HepG2 (cell line): Measurements from ENCODE around the gene HYCC2. TPM values are rescaled to one million over a fixed set of nuclear protein-coding genes. Genes with fewer than 3 reads are reported as not detected.
A peak's percentile ranks its signal among the peaks of the same experiment; 100 is the strongest.

ENCODE experiments used
- DPF2 ChIP-seq: sonication (generic); formaldehyde crosslinking; IDR thresholded peaks from 2 replicates; pipeline ENCODE4 v1.4.0; 2020; ENCODE audit warnings: mild to moderate bottlenecking, low read depth, missing genetic modification reagents, borderline replicate concordance
- HMGXB3 ChIP-seq: sonication (generic); formaldehyde crosslinking; IDR thresholded peaks from 2 replicates; pipeline ENCODE4 v1.4.0; 2020; ENCODE audit warnings: missing genetic modification reagents, borderline replicate concordance
- IRF1 ChIP-seq: sonication (generic); formaldehyde crosslinking; IDR thresholded peaks from 2 replicates; pipeline ENCODE4 v1.4.0; 2020; ENCODE audit warnings: low read depth, mild to moderate bottlenecking, missing genetic modification reagents
- JDP2 ChIP-seq: sonication (generic); formaldehyde crosslinking; IDR thresholded peaks from 2 replicates; pipeline ENCODE4 v1.8.1; 2022; ENCODE audit warnings: missing genetic modification reagents, borderline replicate concordance
- PHF8 ChIP-seq: sonication (generic); formaldehyde crosslinking; IDR thresholded peaks from 2 replicates; pipeline ENCODE4 v1.5.0; 2020; ENCODE audit warnings: missing genetic modification reagents
- POGK ChIP-seq: sonication (generic); formaldehyde crosslinking; conservative IDR thresholded peaks from 2 replicates; pipeline ENCODE4 v1.8.0; 2022; ENCODE audit warnings: mild to moderate bottlenecking, moderate library complexity, missing genetic modification reagents
- RBAK ChIP-seq: sonication (generic); formaldehyde crosslinking; IDR thresholded peaks from 2 replicates; pipeline ENCODE4 v1.5.1; 2020; ENCODE audit warnings: mild to moderate bottlenecking, missing genetic modification reagents
- RBM22 ChIP-seq: fragments of 200-400 bp; formaldehyde crosslinking; optimal IDR thresholded peaks from 2 replicates; pipeline ENCODE3; 2017; ENCODE audit warnings: mild to moderate bottlenecking, low read length, moderate library complexity
- SMAD9 ChIP-seq: sonication (generic); formaldehyde crosslinking; IDR thresholded peaks from 2 replicates; pipeline ENCODE4 v1.5.1; 2020; ENCODE audit warnings: mild to moderate bottlenecking, missing genetic modification reagents
- SOX6 ChIP-seq, 2 experiments: fragments of 450-650 bp in 1 of 2; sonication (generic) in 1 of 2; formaldehyde crosslinking in 1 of 2; IDR thresholded peaks; 2 replicates each; pipeline versions ENCODE4 v1.4.0 to v1.6.1; 2017 to 2020; ENCODE audit warnings: antibody characterized with exemption in 1 of 2, mild to moderate bottlenecking in 1 of 2, missing genetic modification reagents in 1 of 2
- SP5 ChIP-seq: IDR thresholded peaks from 2 replicates; pipeline ENCODE4 v1.6.1; 2016; ENCODE audit warnings: low read depth, borderline replicate concordance
- ZBTB7B ChIP-seq: sonication (generic); formaldehyde crosslinking; IDR thresholded peaks from 2 replicates; pipeline ENCODE4 v1.4.0; 2020; ENCODE audit warnings: missing genetic modification reagents
- ZFP1 ChIP-seq: IDR thresholded peaks from 2 replicates; pipeline ENCODE4 v1.6.1; 2016
- ZNF7 ChIP-seq: IDR thresholded peaks from 2 replicates; pipeline ENCODE4 v1.6.1; 2016; ENCODE audit warnings: missing biosample characterization, missing genetic modification reagents
- ZNF747 ChIP-seq: sonication (generic); formaldehyde crosslinking; IDR thresholded peaks from 2 replicates; pipeline ENCODE4 v1.8.1; 2023; ENCODE audit warnings: missing genetic modification reagents, mild to moderate bottlenecking, borderline replicate concordance
- ZNF792 ChIP-seq: IDR thresholded peaks from 2 replicates; pipeline ENCODE4 v1.6.1; 2016
- ZSCAN29 ChIP-seq: sonication (generic); formaldehyde crosslinking; conservative IDR thresholded peaks from 2 replicates; pipeline ENCODE4 v1.4.0; 2020; ENCODE audit warnings: mild to moderate bottlenecking, missing genetic modification reagents
- polyA plus RNA-seq, 8 experiments: library from polyadenylated mRNA; depleted of rRNA in 3 of 8; stranded (reverse) in 7 of 8; unstranded in 1 of 8; fragments of >200 nt; fragmentation: Illumina TruSeq in 4 of 8; extraction: Trizol in 4 of 8; gene quantifications; 2 replicates each; pipeline versions ENCODE4 v1.2.1 to v1.2.3, GENCODE V29; 2011 to 2016; ENCODE audit warnings: low read depth in 4 of 8, missing spikeins in 1 of 8, mixed read lengths in 1 of 8; ENCODE audit not compliant: insufficient read depth in 1 of 8
- total RNA-seq, 5 experiments: library from RNA; depleted of rRNA; stranded (reverse); fragments of >200 nt; fragmentation: Illumina TruSeq; extraction: Trizol; gene quantifications; 2 replicates each; pipeline ENCODE4 v1.2.3, GENCODE V29; 2016; ENCODE audit warnings: low read depth in 1 of 5
- TF ChIP-seq, protein P1 (sequence below): sonication (generic); formaldehyde crosslinking; IDR thresholded peaks from 2 replicates; pipeline ENCODE4 v1.8.1; 2023; ENCODE audit warnings: missing genetic modification reagents, mild to moderate bottlenecking, borderline replicate concordance

Gene HYCC2
- total and polyA plus RNA-seq, 2 of the 13 experiments (the other 11 are each of a cell fraction or from before 2014, with no cell fraction given) = 4.7 to 13.9 TPM

GRCh38 chr2:201116959-201117734, 45.7 kb upstream of the HYCC2 start (continued):
- TF ChIP-seq POGK (0 out of 2 replicates have a peak, but pooled peaks have one; percentile 3), JDP2 (CRISPR knock-in tag) (no peak), ZFP1 (CRISPR knock-in tag) (no peak), SP5 (CRISPR knock-in tag) (no peak), SOX6 (IDR thresholded peaks at IDR 0.05) (no peak), SOX6 (CRISPR knock-in tag; IDR thresholded peaks at IDR 0.05) (peak; percentile 68; the same call in 1 of the 2 replicates), ZSCAN29 (no peak), RBM22 (no peak), RBAK (CRISPR knock-in tag) (no peak), ZNF7 (CRISPR knock-in tag) (no peak), SMAD9 (no peak), HMGXB3 (CRISPR knock-in tag) (peak; percentile 4; the same call in 1 of the 2 replicates), IRF1 (no peak), ZNF792 (CRISPR knock-in tag) (no peak), ZNF747 (CRISPR knock-in tag) (no peak), ZBTB7B (CRISPR knock-in tag) (peak; percentile 30; the same call in 1 of the 2 replicates), PHF8 (no peak), DPF2 (no peak)
- TF ChIP-seq, protein P1, sequence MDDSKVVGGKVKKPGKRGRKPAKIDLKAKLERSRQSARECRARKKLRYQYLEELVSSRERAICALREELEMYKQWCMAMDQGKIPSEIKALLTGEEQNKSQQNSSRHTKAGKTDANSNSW (CRISPR knock-in tag) = no peak
